GM10266 (cell line): ENCODE measurements around the gene CNTNAP5.

Source experiments
- DNase-seq: peaks from one replicate; pipeline ENCODE4 v3.0.0; 2012; ENCODE audit errors: extremely low spot score
- TF ChIP-seq, protein P1 (sequence below): IDR thresholded peaks from 2 replicates; pipeline ENCODE4 v1.5.1; 2012; ENCODE audit warnings: mild to moderate bottlenecking, low read depth; ENCODE audit not compliant: control insufficient read depth, insufficient read depth; ENCODE audit errors: missing control alignments

CNTNAP5 gene

DNA sequence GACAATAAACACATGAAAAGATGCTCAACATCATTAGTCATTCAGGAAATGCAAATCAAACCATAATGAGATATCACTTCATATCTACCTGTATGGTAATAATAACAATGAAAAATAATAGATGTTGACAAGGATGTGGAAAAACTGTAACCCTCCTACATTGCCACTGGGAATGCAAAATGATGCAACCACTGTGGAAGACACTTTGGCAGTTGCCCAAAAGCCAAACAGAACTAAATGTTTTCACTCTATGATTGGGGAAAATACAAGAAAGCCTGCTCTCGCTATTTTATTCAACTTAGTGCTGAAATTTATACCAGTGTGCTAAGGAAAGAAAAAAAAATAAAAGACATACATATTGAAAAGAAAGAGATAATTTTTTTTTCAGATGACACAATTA lies 934.5 kb downstream of the CNTNAP5 start:
- TF ChIP-seq, protein P1, sequence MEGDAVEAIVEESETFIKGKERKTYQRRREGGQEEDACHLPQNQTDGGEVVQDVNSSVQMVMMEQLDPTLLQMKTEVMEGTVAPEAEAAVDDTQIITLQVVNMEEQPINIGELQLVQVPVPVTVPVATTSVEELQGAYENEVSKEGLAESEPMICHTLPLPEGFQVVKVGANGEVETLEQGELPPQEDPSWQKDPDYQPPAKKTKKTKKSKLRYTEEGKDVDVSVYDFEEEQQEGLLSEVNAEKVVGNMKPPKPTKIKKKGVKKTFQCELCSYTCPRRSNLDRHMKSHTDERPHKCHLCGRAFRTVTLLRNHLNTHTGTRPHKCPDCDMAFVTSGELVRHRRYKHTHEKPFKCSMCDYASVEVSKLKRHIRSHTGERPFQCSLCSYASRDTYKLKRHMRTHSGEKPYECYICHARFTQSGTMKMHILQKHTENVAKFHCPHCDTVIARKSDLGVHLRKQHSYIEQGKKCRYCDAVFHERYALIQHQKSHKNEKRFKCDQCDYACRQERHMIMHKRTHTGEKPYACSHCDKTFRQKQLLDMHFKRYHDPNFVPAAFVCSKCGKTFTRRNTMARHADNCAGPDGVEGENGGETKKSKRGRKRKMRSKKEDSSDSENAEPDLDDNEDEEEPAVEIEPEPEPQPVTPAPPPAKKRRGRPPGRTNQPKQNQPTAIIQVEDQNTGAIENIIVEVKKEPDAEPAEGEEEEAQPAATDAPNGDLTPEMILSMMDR = no peak
- no peak for DNase-seq

DNA sequence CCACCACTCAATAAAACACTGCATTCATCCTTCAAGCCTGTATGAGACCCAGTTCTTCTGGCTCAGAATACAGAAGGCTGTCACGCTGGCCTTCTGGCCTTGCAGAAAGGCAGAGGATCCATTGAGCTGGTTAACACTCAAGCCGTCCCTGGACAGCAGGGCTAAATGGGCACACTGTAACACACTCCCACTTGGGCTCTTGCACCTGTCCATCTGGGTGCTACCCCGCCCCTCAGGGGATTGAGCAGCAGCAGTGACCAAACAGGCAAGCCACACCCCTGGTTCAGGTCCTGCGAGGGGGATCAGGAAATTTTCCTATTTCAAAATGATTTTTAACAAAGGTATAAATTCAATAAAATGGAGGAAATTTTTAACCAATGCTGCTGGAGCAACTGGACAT lies 936.0 kb downstream of the CNTNAP5 start:
- TF ChIP-seq, protein P1 = no peak
- no peak for DNase-seq
